SK-N-MC (cell line): ENCODE results near the gene GIMAP2.

Experiments
- EZH2 ChIP-seq: fragments of 200-600 bp; sonication (generic); IDR thresholded peaks from one replicate; pipeline ENCODE4 v1.6.1; 2017; ENCODE audit warnings: antibody characterized with exemption
- POLR2AphosphoS5 ChIP-seq: IDR thresholded peaks from 2 replicates; pipeline ENCODE4 v1.6.1; 2012; ENCODE audit warnings: mild to moderate bottlenecking, low read depth, low read length, borderline replicate concordance

DNA sequence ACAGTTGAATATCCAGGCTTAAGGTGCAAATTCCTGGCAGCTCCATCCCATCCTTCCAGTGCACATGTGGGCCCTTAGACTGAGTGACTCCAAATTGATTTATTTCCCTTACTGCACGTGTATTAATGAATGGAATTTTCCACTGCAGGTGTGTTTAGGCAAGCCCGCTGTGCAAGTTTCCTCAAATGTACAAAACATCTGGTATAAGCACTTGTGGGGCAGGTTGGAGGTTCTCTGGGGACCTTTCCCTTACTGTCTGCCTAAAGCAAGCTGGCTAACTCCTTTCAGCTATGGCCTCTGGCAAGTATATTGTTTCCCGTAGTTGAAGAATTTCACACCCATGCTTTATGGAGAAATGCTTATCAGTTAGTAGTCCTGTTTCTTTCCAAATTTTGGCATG, 28.0 kb upstream of the GIMAP2 start:
- TF ChIP-seq EZH2 (no peak), POLR2AphosphoS5 (no peak)
